Measurements from ENCODE around the gene PITPNM1.
"Not testable (repeated sequence)": the region's sequence is repeated elsewhere in the genome, so short reads cannot be mapped to it uniquely, and the experiment has no call there.

Gene PITPNM1

DNA sequence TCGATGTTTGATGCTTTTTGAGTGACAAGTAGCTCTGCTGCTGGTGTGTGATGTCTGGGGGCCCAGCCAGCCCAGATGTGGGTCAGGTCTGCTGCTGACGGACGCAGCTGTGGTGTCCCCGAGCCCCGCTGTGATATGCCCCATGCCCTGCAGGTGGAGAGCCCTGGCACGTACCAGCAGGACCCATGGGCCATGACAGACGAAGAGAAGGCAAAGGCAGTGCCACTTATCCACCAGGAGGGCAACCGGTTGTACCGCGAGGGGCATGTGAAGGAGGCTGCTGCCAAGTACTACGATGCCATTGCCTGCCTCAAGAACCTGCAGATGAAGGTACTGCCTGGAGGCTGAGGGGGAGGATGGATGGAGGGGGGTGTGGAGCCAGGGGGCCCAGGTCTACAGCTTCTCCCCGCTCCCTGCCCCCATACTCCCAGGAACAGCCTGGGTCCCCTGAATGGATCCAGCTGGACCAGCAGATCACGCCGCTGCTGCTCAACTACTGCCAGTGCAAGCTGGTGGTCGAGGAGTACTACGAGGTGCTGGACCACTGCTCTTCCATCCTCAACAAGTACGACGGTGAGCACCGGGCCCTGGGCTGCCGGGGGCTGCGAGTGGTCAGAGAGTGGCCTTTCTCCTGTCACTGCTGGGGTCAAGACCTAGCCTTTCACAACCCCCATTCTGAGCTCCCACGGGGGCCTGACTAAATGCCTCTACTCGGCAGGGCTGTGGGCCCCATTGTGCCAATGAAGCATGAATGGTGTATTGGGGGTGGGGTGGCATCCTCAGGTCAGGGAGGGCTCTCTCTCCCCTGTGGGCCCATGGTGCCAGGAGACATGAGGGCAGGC, 15.1 kb downstream of the PITPNM1 start:
- no peak for DNase-seq (ENCODE audit: low spot score)

DNA sequence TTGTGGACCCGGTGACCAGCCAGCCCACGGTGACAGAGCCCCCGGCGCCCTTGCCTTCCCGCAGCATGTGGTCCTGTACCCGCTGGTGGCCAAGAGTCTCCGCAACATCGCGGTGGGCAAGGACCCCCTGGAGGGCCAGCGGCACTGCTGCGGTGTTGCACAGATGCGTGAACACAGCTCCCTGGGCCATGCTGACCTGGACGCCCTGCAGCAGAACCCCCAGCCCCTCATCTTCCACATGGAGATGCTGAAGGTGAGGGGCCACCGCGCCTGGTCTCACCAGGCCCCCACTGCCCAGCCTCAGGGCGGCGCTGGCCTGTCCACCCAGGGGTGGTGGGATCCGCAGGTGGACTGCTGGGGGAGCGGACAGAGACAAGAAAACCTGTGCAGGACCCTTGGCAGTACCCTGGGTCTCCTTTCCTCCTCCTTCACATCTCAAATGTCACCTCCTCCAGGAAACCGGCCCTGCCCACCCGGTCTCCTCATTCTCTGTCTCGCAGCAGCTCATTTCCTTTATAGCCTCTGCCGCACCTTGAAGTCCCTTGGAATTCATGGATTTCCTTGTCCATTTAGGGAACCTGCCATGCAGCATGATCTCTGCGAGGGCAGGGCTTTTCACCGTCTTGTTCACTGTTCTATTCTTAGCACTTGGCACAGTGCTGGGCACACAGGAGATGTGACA, 15.8 kb downstream of the PITPNM1 start:
- DNase-seq (ENCODE audit: low spot score): no peak

DNA sequence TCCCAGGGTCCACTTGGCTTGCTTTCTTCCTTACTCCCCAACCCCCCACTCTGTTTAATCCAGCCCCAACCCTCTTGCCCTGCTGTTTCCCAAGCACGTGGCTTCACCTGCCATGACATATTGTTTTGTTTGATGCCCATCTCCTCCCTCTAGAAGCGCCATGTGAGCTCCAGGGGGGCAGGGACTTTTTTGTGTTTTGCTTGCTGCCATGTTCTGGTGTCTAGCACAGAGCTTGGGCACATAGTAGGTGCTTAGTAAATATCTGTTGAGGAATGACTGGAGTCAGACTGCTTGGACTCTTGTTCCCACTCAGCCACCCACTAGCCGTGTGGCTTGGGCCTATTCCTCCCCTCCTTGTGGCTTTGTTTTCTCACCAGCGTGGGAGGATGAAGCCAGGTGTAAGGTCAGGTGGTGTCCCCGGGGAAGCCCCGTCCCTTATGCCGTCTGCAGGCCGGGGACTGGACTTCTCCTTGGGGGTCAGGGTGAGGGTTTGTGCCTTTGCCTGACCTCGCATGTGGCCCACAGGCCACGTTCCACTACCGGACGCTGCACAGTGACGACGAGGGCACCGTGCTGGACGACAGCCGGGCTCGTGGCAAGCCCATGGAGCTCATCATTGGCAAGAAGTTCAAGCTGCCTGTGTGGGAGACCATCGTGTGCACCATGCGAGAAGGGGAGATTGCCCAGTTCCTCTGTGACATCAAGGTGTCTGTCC, 18.5 kb downstream of the PITPNM1 start:
- no peak for DNase-seq (ENCODE audit: low spot score)

- DNase-seq (ENCODE audit: low spot score): not testable (repeated sequence)
Measured at GRCh38 chr11:67485873-67486361, 19.2 kb downstream of the PITPNM1 start.

DNA sequence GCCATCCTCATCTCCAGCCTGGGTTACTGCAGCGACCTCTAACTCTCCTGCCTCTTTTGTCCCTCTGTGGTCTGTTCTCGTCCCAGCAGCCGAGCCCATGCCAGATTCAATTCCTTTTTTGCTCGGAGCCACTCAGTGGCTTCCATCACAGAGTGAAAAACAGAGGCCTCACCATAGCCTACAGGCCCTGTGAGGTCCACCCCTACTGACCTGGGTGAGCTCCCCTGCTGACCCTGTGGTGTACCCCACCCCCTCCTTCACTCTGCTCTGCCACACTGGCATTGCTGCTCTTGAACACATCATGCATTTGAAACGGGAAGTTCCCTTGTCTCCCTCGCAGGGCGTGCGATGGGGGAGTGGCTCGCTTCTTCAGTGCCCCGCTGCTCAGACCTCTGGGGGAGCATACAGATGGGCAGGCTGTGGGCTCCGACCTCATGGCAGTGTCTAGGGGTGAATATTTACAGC, 20.3 kb downstream of the PITPNM1 start:
- DNase-seq (ENCODE audit: low spot score): no peak

DNA sequence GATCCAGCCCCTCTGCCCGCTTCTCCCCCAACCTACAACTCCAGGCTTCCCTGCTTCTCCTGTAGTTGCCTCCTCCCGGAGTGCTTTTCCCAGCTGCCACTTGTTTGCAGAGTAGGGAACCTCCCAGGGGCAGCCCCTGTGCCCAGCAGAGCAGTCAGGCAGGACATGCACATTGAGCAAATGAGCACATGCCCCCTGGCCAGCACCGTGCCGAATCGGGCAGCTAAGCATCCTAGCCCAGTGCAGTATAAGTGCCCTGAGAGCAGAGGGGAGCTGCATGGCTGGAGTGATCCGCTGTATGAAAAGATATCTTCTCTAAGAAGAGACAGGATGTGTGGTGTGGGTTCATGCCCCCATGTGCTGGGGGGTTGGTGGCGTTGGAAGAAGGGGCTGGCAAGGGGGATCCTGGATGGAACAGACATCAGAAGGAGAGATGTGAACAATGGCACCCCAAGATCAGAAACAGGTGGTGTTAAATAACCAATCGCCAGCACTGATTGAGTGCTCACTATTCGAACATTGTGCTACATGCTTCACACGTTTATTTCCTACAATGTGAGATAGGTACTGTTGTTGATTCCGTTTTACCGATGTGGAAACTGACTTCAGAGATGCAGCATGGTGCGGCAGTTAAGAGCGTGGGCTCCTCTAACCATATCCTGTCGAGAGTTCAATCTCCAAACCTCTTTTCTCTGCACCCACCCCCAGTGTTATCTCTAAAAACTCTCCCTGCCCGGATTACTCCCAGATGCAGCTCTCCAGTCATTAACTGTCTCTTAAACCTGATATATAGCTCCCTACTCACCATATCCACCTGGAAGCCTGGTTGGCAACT, 21.1 kb downstream of the PITPNM1 start:
- DNase-seq (ENCODE audit: low spot score): no peak

- DNase-seq (ENCODE audit: low spot score): peak; percentile 97
Measured at GRCh38 chr11:67482827-67483798, 22.1 kb downstream of the PITPNM1 start, which contains the start of gene AIP. Gene AIP (plus strand): TSS chr11:67483026. CDS start chr11:67483159, 133 bp downstream.

GRCh38 chr11:67482275-67482826, 22.8 kb downstream of the PITPNM1 start:
- no peak for DNase-seq (ENCODE audit: low spot score)

GRCh38 chr11:67477344-67478050, 27.7 kb downstream of the PITPNM1 start:
- not testable (repeated sequence) for DNase-seq (ENCODE audit: low spot score)

GRCh38 chr11:67476692-67477091, 28.5 kb downstream of the PITPNM1 start:
- not testable (repeated sequence) for DNase-seq (ENCODE audit: low spot score)

DNA sequence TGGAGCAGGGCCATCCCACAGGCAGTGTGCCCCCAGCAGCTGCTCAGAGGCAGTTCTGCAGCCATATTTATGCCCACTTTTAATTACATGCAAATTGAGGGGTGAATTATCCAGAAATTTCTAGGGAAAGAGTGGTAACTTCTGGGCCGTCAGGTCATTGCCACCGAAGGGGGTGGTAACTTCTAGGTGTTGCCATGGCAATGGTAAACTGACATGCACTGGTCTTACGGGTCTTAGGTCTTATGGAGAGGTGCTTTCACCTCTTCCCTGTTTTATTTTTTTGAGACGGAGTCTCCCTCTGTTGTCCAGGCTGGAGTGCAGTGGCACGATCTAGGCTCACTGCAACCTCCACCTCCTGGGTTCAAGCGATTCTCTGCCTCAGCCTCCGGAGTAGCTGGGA, 32.3 kb downstream of the PITPNM1 start:
- no peak for DNase-seq (ENCODE audit: low spot score)

GRCh38 chr11:67470337-67471002, 34.7 kb downstream of the PITPNM1 start:
- no peak for DNase-seq (ENCODE audit: low spot score)

DNA sequence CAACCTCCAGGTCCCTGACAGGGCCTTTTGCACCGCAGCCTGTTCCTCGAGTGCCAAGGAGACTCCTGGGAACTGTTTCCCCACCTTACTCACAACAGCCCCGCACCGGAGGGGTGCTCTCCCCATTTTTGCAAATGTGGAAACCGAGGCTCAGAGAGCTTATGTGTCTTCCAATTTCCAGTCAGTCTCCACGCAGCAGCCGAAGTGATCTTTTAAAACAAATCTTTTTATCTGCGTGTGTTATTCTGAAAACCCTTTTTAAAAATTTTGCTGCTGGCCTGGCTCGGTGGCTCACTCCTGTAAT, 35.7 kb downstream of the PITPNM1 start:
- no peak for DNase-seq (ENCODE audit: low spot score)

DNA sequence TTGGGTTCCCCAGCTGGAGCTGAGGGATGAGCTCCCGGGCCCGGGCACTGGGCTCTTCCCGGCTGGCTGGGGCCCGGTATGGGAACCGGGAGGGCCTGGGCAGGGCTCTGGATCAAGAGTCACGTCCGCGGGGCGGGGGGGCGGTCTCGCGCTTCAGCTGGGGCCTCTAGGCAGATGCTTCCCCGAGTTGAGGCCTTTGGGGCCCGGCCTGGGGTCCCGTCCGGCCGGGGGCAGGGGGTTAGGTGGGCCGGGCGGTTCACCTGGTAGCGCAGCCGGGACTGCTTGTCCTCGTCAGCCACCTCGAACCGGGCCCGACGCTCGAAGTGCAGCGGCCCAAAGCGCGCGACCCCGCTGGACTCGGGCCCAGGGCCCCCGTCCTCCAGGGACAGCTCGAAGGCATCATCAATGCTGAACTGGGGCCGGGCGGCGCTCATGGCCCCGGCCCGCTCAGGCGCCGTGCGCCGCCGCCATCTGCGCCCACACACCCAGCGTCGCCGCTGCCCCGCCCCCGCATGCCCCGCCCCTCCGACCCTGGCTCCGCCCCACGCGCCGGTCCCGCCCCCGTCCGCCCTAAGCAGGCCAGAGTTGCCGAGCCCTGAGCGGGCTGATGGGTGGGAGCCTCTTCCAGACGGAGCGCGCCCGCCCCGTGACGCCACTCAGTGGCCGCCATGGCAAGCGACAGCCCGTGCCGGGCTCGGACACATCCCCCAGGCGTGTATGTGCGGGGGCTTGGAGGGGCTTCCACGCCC, 36.2 kb downstream of the PITPNM1 start, which contains the start of gene TMEM134:
Gene TMEM134 (minus strand): TSS at position 493 of the 749 bp plus-strand sequence. CDS start 59 bp downstream, at position 434.
- DNase-seq (ENCODE audit: low spot score): peak; percentile 93

- no peak for DNase-seq (ENCODE audit: low spot score)
Measured at GRCh38 chr11:67468456-67468758, 36.8 kb downstream of the PITPNM1 start.

GRCh38 chr11:67468056-67468455, 37.1 kb downstream of the PITPNM1 start:
- DNase-seq (ENCODE audit: low spot score): no peak

DNA sequence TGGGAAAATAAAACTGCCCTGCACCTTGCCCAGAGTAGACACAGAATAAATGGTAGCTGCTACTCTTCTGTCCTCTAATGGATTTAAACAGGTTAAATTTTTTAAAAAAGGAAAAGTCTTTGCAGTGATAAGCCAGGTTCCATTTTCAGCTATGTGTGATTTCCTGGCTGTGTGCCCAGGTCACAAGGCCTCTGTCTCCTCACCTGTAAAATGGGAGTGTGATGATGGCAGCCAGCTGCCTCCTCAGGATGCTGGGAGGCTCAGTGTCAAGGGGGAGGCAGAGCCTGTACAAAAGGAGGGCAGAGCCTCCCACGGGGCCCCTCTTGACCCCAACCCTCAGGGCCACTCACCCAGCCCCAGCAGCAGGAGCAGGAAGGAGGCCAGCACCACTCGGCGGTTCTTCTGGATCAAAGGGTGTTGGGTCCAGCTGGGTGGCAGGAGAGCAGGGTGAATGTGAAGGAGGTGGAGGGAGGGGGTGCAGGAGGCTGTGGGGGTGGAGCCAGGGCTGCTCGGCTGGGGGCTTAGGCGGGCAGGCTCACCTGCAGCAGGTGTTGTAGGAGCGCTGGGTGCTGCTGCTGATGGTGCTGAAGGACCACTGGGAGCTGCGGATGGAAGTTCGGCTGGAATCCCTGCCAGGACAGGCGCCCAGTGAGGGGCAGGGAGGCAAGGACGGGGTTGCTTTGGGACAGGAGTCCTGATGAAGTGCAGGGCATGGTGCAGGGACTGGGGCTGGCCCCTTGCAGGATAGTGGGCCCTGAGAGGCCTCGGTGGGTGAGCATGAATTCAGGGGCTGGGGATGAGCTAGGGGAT, 38.0 kb downstream of the PITPNM1 start:
- no peak for DNase-seq (ENCODE audit: low spot score)
